ENCODE results near the gene SNRNP200. TPM values are rescaled to one million over a fixed set of nuclear protein-coding genes. Genes with fewer than 3 reads are reported as not detected.

Gene SNRNP200
- total RNA-seq (100 to 1,000 TPM in 5 of 7 donors, 10 to 100 TPM in 2; 71.1 to 149 (median 125) TPM), polyA plus RNA-seq (100 to 1,000 TPM in 1 of 2 donors, 10 to 100 TPM in 1; 92.9 to 102 TPM)
- long read RNA-seq, donor 1, transcript SNRNP200-208 (15 exons, 2,666 nt), result major isoform, 9 of 271 reads
- long read RNA-seq, donor 1, partial matches to known transcripts, result 248 of 271 reads
- long read RNA-seq, donor 1, other reads (novel, unspliced or antisense), result 12 of 271 reads
- long read RNA-seq, donor 2, full-length matches to known transcripts, result 5 of 195 reads
- long read RNA-seq, donor 2, partial matches to known transcripts, result 182 of 195 reads
- long read RNA-seq, donor 2, other reads (novel, unspliced or antisense), result 8 of 195 reads
- long read RNA-seq, donor 3, full-length matches to known transcripts, result 33 of 166 reads
- long read RNA-seq, donor 3, partial matches to known transcripts, result 127 of 166 reads
- long read RNA-seq, donor 3, other reads (novel, unspliced or antisense), result 6 of 166 reads

- H3K36me3 ChIP-seq, result no peaks in the 10 kb centered on the region
- H3K4me1 ChIP-seq (ENCODE audit: insufficient read depth), result peaks cover 8% of the 10 kb centered on the region
- H3K27me3 ChIP-seq, result no peaks in the 10 kb centered on the region
- intact Hi-C loops (cut with DNase I), result loop anchor here in 1 of 4 donors (2.0 kb wide), 1 partner anchor 39 kb away; the partner anchor contains the start of gene CIAO1
- peak within 1 kb of the TSS in 1 of 2 donors; percentile 70 for H3K27ac ChIP-seq
- 0 to 1% (median 1%) methylated on average over 58 to 61 of the region's 61 CpGs for WGBS, 3 donors
- no peaks in the 10 kb centered on the region for H3K9me3 ChIP-seq
- TF ChIP-seq, protein P1, sequence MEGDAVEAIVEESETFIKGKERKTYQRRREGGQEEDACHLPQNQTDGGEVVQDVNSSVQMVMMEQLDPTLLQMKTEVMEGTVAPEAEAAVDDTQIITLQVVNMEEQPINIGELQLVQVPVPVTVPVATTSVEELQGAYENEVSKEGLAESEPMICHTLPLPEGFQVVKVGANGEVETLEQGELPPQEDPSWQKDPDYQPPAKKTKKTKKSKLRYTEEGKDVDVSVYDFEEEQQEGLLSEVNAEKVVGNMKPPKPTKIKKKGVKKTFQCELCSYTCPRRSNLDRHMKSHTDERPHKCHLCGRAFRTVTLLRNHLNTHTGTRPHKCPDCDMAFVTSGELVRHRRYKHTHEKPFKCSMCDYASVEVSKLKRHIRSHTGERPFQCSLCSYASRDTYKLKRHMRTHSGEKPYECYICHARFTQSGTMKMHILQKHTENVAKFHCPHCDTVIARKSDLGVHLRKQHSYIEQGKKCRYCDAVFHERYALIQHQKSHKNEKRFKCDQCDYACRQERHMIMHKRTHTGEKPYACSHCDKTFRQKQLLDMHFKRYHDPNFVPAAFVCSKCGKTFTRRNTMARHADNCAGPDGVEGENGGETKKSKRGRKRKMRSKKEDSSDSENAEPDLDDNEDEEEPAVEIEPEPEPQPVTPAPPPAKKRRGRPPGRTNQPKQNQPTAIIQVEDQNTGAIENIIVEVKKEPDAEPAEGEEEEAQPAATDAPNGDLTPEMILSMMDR (IDR thresholded peaks at IDR 0.05), result peak in 1 of 3 donors; percentile 6
- TF ChIP-seq POLR2A (IDR thresholded peaks at IDR 0.05) (peak; percentile 82), EP300 (IDR thresholded peaks at IDR 0.05) (no peak)
- DNase-seq, result peak; percentile 81 to 91 (median 85)
- peak within 1 kb of the TSS; percentile 71 for H3K4me3 ChIP-seq
Observed at GRCh38 chr2:96305091-96305978, at the start of gene SNRNP200. Gene SNRNP200 (minus strand): TSS chr2:96305546. CDS start chr2:96305437, 109 bp downstream.

DNA sequence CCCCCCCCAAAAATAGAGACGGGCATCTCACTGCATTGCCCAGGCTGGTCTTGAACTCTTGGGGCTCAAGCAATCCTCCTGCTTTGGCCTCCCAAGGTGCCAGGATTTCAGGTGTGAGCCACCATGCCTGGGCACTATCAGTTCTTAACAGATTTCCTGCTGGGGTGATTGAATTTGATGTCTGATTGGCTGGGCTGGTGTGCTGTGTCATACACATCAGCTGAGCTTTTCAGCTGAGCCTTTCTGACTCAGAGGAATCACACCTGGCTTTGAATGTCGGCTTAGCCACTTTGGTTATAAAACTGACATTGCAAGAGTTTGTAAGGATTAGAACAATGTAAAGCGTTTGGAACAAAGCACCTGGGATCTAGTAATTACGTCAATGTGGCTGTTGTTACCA, 49.1 kb upstream of the SNRNP200 start:
- Histone ChIP-seq H3K36me3 (no peaks in the 10 kb centered on the region), H3K9me3 (no peaks in the 10 kb centered on the region), H3K4me1 (ENCODE audit: insufficient read depth) (no peaks in the 10 kb centered on the region), H3K27me3 (no peaks in the 10 kb centered on the region), H3K27ac (no peak overlapping the region), H3K4me3 (no peak overlapping the region)
- TF ChIP-seq POLR2A (IDR thresholded peaks at IDR 0.05) (no peak), EP300 (IDR thresholded peaks at IDR 0.05) (no peak)
- TF ChIP-seq, protein P1 (IDR thresholded peaks at IDR 0.05), result no peak
- no peak for DNase-seq
- intact Hi-C loops (cut with DNase I), result no loop called here
- WGBS, 3 donors, result 89 to 91% (median 90%) methylated on average over 4 of the region's 4 CpGs

- no peaks in the 10 kb centered on the region for H3K36me3 ChIP-seq
- no peak overlapping the region for H3K4me3 ChIP-seq
- H3K9me3 ChIP-seq, result no peaks in the 10 kb centered on the region
- intact Hi-C loops (cut with DNase I), result no loop called here
- no peaks in the 10 kb centered on the region for H3K4me1 ChIP-seq (ENCODE audit: insufficient read depth)
- no peaks in the 10 kb centered on the region for H3K27me3 ChIP-seq
- DNase-seq, result no peak
- WGBS, 3 donors, result 38 to 60% (median 42%) methylated on average over 4 of the region's 4 CpGs
- no peak for TF ChIP-seq POLR2A (IDR thresholded peaks at IDR 0.05)
- TF ChIP-seq EP300 (IDR thresholded peaks at IDR 0.05), result no peak
- TF ChIP-seq, protein P1 (IDR thresholded peaks at IDR 0.05), result no peak
- H3K27ac ChIP-seq, result no peak overlapping the region
Observed at GRCh38 chr2:96353606-96354101, 48.3 kb upstream of the SNRNP200 start.

DNA sequence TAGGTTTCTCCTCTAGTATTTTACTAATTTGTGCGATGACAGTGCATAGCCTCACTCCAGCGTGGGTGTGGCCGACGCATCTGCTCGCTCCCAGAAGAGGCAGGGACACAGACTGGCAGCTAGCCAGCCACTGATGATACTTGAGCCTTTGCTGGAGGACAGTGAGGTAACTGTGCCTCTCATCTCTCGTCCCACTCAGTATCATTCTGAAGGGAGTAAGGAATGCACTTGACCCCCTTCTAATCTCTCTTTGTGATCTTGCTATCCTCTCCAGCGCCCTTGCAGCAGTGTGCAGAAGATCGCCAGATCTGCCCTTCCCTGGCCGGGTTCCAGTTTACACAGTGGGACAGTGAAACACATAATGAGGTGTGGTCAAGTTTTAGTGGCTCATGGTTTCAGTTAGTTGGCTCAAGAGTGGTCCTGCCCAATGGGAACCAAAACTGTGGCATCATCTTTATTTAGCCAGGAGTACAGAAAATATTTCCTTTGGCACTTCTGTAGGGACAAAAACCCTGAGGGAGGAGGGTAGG, 47.8 kb upstream of the SNRNP200 start:
- WGBS, 3 donors, result 71 to 79% (median 75%) methylated on average over 9 of the region's 9 CpGs
- peak in 2 of 5 donors; percentile 31 to 37 for DNase-seq
- no peak for TF ChIP-seq EP300 (IDR thresholded peaks at IDR 0.05)
- TF ChIP-seq, protein P1 (IDR thresholded peaks at IDR 0.05), result no peak
- no peaks in the 10 kb centered on the region for H3K9me3 ChIP-seq
- H3K4me1 ChIP-seq (ENCODE audit: insufficient read depth), result no peaks in the 10 kb centered on the region
- no peak overlapping the region for H3K4me3 ChIP-seq
- intact Hi-C loops (cut with DNase I), result no loop called here
- H3K27me3 ChIP-seq, result no peaks in the 10 kb centered on the region
- H3K36me3 ChIP-seq, result no peaks in the 10 kb centered on the region
- H3K27ac ChIP-seq, result no peak overlapping the region
